Ishikawa (cell line): ENCODE data around the gene TF.

Experiments used
- EP300 ChIP-seq: IDR thresholded peaks from 2 replicates; pipeline ENCODE4 v1.6.1; 2012; ENCODE audit warnings: borderline replicate concordance
- FOXM1 ChIP-seq: IDR thresholded peaks from 2 replicates; pipeline ENCODE4 v1.6.1; 2012; ENCODE audit warnings: low read depth, borderline replicate concordance
- RAD21 ChIP-seq: IDR thresholded peaks from 2 replicates; pipeline ENCODE4 v1.6.1; 2012; ENCODE audit warnings: low read depth
- TCF12 ChIP-seq: IDR thresholded peaks from 2 replicates; pipeline ENCODE4 v1.6.1; 2012; ENCODE audit warnings: low read depth
- YY1 ChIP-seq: IDR thresholded peaks from 2 replicates; pipeline ENCODE4 v1.6.1; 2012; ENCODE audit warnings: low read depth
- TF ChIP-seq, protein P1 (sequence below): IDR thresholded peaks from 2 replicates; pipeline ENCODE4 v1.6.1; 2012

DNA sequence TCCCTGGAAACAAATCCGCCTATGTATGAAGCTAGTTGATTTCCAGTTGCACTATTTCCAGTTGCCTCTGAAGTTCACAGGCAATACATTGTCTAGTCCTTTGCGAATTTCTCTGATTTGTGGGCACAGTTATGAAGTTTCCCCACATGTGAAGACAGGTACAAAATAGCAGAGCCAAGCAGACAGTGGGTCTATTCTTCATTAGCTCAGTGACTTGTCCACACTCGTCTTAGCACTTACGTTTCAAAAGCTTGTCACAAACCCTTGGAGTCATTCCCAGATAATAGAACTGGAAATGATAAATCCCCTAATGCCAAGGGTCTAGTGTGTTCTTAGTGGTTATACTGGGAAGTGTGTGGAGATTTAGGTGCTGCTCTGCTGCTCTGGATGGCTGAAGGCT lies 73.9 kb downstream of the TF start:
- no peak for TF ChIP-seq FOXM1
- TF ChIP-seq RAD21: no peak
- no peak for TF ChIP-seq YY1
- TF ChIP-seq EP300: no peak
- TF ChIP-seq, protein P1, sequence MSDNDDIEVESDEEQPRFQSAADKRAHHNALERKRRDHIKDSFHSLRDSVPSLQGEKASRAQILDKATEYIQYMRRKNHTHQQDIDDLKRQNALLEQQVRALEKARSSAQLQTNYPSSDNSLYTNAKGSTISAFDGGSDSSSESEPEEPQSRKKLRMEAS: no peak
- TF ChIP-seq TCF12: no peak
